Tibial nerve (tissue), 4 donors: ENCODE data around the gene TTC9B.

ENCODE experiments used
- EP300 ChIP-seq, 2 donors: sonication (generic); formaldehyde crosslinking; IDR thresholded peaks; one replicate each; pipeline ENCODE4 v1.6.1; 2017; ENCODE audit warnings: antibody characterized with exemption in 2 of 2, mild to moderate bottlenecking in 1 of 2
- TF ChIP-seq, protein P1 (sequence below), 5 experiments: fragments of 200-600 bp in 3 of 5; fragments of 450-650 bp in 2 of 5; sonication (generic) in 3 of 5; IDR thresholded peaks; one replicate each; pipeline ENCODE4 v1.5.1; 2016 to 2019; ENCODE audit warnings: antibody characterized with exemption in 5 of 5, mild to moderate bottlenecking in 3 of 5, moderate library complexity in 2 of 5

GRCh38 chr19:40265763-40266099 lies 47.5 kb upstream of the TTC9B start:
- TF ChIP-seq, protein P1, sequence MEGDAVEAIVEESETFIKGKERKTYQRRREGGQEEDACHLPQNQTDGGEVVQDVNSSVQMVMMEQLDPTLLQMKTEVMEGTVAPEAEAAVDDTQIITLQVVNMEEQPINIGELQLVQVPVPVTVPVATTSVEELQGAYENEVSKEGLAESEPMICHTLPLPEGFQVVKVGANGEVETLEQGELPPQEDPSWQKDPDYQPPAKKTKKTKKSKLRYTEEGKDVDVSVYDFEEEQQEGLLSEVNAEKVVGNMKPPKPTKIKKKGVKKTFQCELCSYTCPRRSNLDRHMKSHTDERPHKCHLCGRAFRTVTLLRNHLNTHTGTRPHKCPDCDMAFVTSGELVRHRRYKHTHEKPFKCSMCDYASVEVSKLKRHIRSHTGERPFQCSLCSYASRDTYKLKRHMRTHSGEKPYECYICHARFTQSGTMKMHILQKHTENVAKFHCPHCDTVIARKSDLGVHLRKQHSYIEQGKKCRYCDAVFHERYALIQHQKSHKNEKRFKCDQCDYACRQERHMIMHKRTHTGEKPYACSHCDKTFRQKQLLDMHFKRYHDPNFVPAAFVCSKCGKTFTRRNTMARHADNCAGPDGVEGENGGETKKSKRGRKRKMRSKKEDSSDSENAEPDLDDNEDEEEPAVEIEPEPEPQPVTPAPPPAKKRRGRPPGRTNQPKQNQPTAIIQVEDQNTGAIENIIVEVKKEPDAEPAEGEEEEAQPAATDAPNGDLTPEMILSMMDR (IDR thresholded peaks at IDR 0.05): no peak
- no peak for TF ChIP-seq EP300 (IDR thresholded peaks at IDR 0.05)
